ENCODE results near the gene EFNA1. TPM values are rescaled to one million over a fixed set of nuclear protein-coding genes. Genes with fewer than 3 reads are reported as not detected.

Gene EFNA1
- total and polyA plus RNA-seq, 2 of the 13 experiments (the other 11 are each of a cell fraction or from before 2014, with no cell fraction given): 81.8 to 874 TPM

GRCh38 chr1:155125946-155126555, 1.6 kb upstream of the EFNA1 start (continued):
- TF ChIP-seq NPAS2 (CRISPR knock-in tag; IDR thresholded peaks at IDR 0.05; ENCODE audit: borderline replicate concordance): no peak
- peak; percentile 97 for TF ChIP-seq TRAFD1 (CRISPR knock-in tag; IDR thresholded peaks at IDR 0.05; ENCODE audit: borderline replicate concordance)
- TF ChIP-seq MXI1 (IDR thresholded peaks at IDR 0.05; ENCODE audit: borderline replicate concordance, low read depth, low read length): peak; percentile 96; the same call in 2 of the 3 replicates
- TF ChIP-seq ZNF646 (CRISPR knock-in tag; IDR thresholded peaks at IDR 0.05): no peak; the same call in none of the 2 replicates
- no peak for TF ChIP-seq ZFP62 (CRISPR knock-in tag; IDR thresholded peaks at IDR 0.05)
- no peak for TF ChIP-seq HDAC6 (IDR thresholded peaks at IDR 0.05; ENCODE audit: low read depth, low read length)
- peak; percentile 89 for TF ChIP-seq ZNF607 (CRISPR knock-in tag; IDR thresholded peaks at IDR 0.05; ENCODE audit: borderline replicate concordance)
- TF ChIP-seq, protein P1, sequence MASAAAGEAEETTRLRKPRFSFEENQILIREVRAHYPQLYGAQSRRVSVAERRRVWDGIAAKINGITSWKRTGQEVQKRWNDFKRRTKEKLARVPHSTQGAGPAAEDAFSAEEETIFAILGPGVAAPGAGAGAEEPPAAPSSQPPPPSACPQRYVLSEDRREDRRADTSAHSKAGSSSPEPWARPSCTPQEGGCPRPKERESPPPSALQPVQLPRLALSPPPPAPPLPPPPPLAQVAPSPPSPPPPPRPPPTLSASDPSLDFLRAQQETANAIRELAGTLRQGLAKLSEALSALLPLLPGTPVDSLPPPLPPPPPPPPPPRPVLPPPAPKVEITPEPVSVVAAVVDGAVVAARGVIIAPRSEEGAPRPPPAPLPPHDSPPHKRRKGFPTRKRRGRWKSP (CRISPR knock-in tag; IDR thresholded peaks at IDR 0.05): peak; percentile 98
- peak; percentile 90 for TF ChIP-seq NR2F6 (IDR thresholded peaks at IDR 0.05)
- TF ChIP-seq NR2F6 (CRISPR knock-in tag; IDR thresholded peaks at IDR 0.05): peak; percentile 98
- TF ChIP-seq, protein P2, sequence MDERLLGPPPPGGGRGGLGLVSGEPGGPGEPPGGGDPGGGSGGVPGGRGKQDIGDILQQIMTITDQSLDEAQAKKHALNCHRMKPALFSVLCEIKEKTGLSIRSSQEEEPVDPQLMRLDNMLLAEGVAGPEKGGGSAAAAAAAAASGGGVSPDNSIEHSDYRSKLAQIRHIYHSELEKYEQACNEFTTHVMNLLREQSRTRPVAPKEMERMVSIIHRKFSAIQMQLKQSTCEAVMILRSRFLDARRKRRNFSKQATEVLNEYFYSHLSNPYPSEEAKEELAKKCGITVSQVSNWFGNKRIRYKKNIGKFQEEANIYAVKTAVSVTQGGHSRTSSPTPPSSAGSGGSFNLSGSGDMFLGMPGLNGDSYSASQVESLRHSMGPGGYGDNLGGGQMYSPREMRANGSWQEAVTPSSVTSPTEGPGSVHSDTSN (CRISPR knock-in tag; IDR thresholded peaks at IDR 0.05): no peak
- TF ChIP-seq GZF1 (CRISPR knock-in tag; IDR thresholded peaks at IDR 0.05): peak; percentile 80; the same call in 1 of the 2 replicates
- TF ChIP-seq EEA1 (CRISPR knock-in tag; IDR thresholded peaks at IDR 0.05; ENCODE audit: borderline replicate concordance): peak; percentile 76; the same call in 1 of the 2 replicates
- TF ChIP-seq FOXO4 (CRISPR knock-in tag; conservative IDR thresholded peaks at IDR 0.05): no peak

All from HepG2 (cell line).